LoVo (cell line): ENCODE measurements around the gene LUZP4.
"Not testable (repeated sequence)": the region's sequence is repeated elsewhere in the genome, so short reads cannot be mapped to it uniquely, and the experiment has no call there.

Experiments used
- DNase-seq: peaks from one replicate; pipeline ENCODE4 v3.0.0-alpha.2; 2016; ENCODE audit warnings: low spot score

LUZP4 gene

GRCh38 chrX:115289465-115289864, at the start of gene LUZP4:
Gene LUZP4, plus strand, starts transcription at chrX:115289715. Its CDS starts 45 bp downstream, at chrX:115289760.
- no peak for DNase-seq

- DNase-seq = no peak
These were observed 37.9 kb upstream of the LUZP4 start for GRCh38 chrX:115251458-115252233.

GRCh38 chrX:115255003-115255402, 34.5 kb upstream of the LUZP4 start:
- no peak for DNase-seq

- DNase-seq = no peak
These were observed 31.8 kb upstream of the LUZP4 start for GRCh38 chrX:115257711-115258110.

- no peak for DNase-seq
These were observed 30.2 kb upstream of the LUZP4 start for GRCh38 chrX:115259238-115259875.

GRCh38 chrX:115260330-115260729, 29.2 kb upstream of the LUZP4 start:
- no peak for DNase-seq

GRCh38 chrX:115261148-115261547, 28.4 kb upstream of the LUZP4 start:
- no peak for DNase-seq

GRCh38 chrX:115264009-115264408, 25.5 kb upstream of the LUZP4 start:
- DNase-seq = no peak

GRCh38 chrX:115266300-115266699, 23.2 kb upstream of the LUZP4 start:
- no peak for DNase-seq

GRCh38 chrX:115268421-115268820, 21.1 kb upstream of the LUZP4 start:
- peak; percentile 0 for DNase-seq

GRCh38 chrX:115269051-115269683, 20.3 kb upstream of the LUZP4 start:
- no peak for DNase-seq

- DNase-seq = no peak
These were observed 4.6 kb upstream of the LUZP4 start for GRCh38 chrX:115284877-115285276.

- DNase-seq = no peak
These were observed 7.7 kb downstream of the LUZP4 start for GRCh38 chrX:115297189-115297588.

- no peak for DNase-seq
These were observed 21.6 kb downstream of the LUZP4 start for GRCh38 chrX:115311139-115311538.

- no peak for DNase-seq
These were observed 22.1 kb downstream of the LUZP4 start for GRCh38 chrX:115311601-115312001.

GRCh38 chrX:115318139-115318538, 28.6 kb downstream of the LUZP4 start:
- DNase-seq = no peak

- DNase-seq = no peak
These were observed 32.9 kb downstream of the LUZP4 start for GRCh38 chrX:115322375-115322774.

GRCh38 chrX:115324194-115324593, 34.7 kb downstream of the LUZP4 start:
- DNase-seq = no peak

GRCh38 chrX:115329282-115329681, 39.8 kb downstream of the LUZP4 start:
- DNase-seq = not testable (repeated sequence)

- DNase-seq = peak; percentile 44
These were observed 41.1 kb downstream of the LUZP4 start for GRCh38 chrX:115330498-115331168.

- DNase-seq = no peak
These were observed 43.3 kb downstream of the LUZP4 start for GRCh38 chrX:115332832-115333231.

GRCh38 chrX:115333446-115333845, 43.9 kb downstream of the LUZP4 start:
- DNase-seq = no peak
